Naive thymus-derived CD4-positive, alpha-beta T cell (primary cell): ENCODE measurements around the gene FSHB. TPM values are rescaled to one million over a fixed set of nuclear protein-coding genes. Genes with fewer than 3 reads are reported as not detected.
A peak's percentile ranks its signal among the peaks of the same experiment; 100 is the strongest.
"Not testable (repeated sequence)": the region's sequence is repeated elsewhere in the genome, so short reads cannot be mapped to it uniquely, and the experiment has no call there.

Experiments used
- ATAC-seq: fragments of 150-1000 bp; cut with Tn5 transposase; 2 replicates; pipeline ENCODE4 v1.10.0; 2021; ENCODE audit warnings: mild to moderate bottlenecking, moderate library complexity
- CTCF ChIA-PET: fragments of 350-600 bp; sonication (Branson Sonifier 250); formaldehyde crosslinking; loops from one replicate; lab custom pipeline; 2021; ENCODE audit warnings: antibody characterized with exemption; lab: Charles Lee
- POLR2A ChIA-PET: fragments of 350-600 bp; sonication (Branson Sonifier 250); formaldehyde crosslinking; loops from one replicate; lab custom pipeline; 2021; ENCODE audit warnings: antibody characterized with exemption, inconsistent platforms; lab: Charles Lee
- DNase-seq, 9 donors: peaks; one replicate each; pipeline versions ENCODE4 v3.0.0 to v3.0.0-alpha.2; 2020 to 2022; ENCODE audit warnings: mixed read lengths in 1 of 9
- H3K27ac ChIP-seq: one replicate; pipeline ENCODE4 v1.7.0; 2013; ENCODE audit warnings: mild to moderate bottlenecking, low read depth, low read length, moderate library complexity
- H3K27me3 ChIP-seq, 2 donors: one replicate each; pipeline ENCODE4 v1.7.0; 2013; ENCODE audit warnings: low read length in 2 of 2, mild to moderate bottlenecking in 2 of 2, moderate library complexity in 2 of 2; ENCODE audit not compliant: control insufficient read depth in 2 of 2, insufficient read depth in 2 of 2
- H3K36me3 ChIP-seq, 3 experiments: 1 replicate in 2 of 3; 2 replicates in 1 of 3; pipeline ENCODE4 v1.7.0; 2013; ENCODE audit warnings: low read length in 3 of 3, mild to moderate bottlenecking in 3 of 3, moderate library complexity in 1 of 3; ENCODE audit not compliant: insufficient read depth in 3 of 3, control insufficient read depth in 2 of 3
- H3K4me1 ChIP-seq, 2 donors: one replicate each; pipeline ENCODE4 v1.7.0; 2013; ENCODE audit warnings: low read length in 2 of 2, mild to moderate bottlenecking in 2 of 2, moderate library complexity in 1 of 2; ENCODE audit not compliant: control insufficient read depth in 2 of 2, insufficient read depth in 2 of 2
- H3K4me3 ChIP-seq: 2 replicates; pipeline ENCODE4 v1.7.0; 2013; ENCODE audit warnings: mild to moderate bottlenecking, low read length
- H3K9me3 ChIP-seq, 3 experiments: 1 replicate in 2 of 3; 2 replicates in 1 of 3; pipeline ENCODE4 v1.7.0; 2013; ENCODE audit warnings: low read length in 3 of 3; ENCODE audit not compliant: control insufficient read depth in 2 of 3
- H3K27ac Mint-ChIP-seq, 9 donors: one replicate each; pipeline ENCODE4 v1.8.0; 2020 to 2022; ENCODE audit warnings: mixed read lengths in 9 of 9, mild to moderate bottlenecking in 8 of 9, moderate library complexity in 5 of 9, inconsistent platforms in 2 of 9
- H3K27me3 Mint-ChIP-seq, 5 donors: one replicate each; pipeline ENCODE4 v1.8.0; 2021 to 2022; ENCODE audit warnings: mixed read lengths in 5 of 5, mild to moderate bottlenecking in 1 of 5
- H3K36me3 Mint-ChIP-seq, 5 donors: one replicate each; pipeline ENCODE4 v1.8.0; 2020 to 2022; ENCODE audit warnings: mixed read lengths in 5 of 5, mild to moderate bottlenecking in 3 of 5, inconsistent platforms in 1 of 5
- H3K4me1 Mint-ChIP-seq, 7 donors: one replicate each; pipeline ENCODE4 v1.8.0; 2020 to 2022; ENCODE audit warnings: mixed read lengths in 7 of 7, mild to moderate bottlenecking in 3 of 7, inconsistent platforms in 1 of 7
- H3K4me3 Mint-ChIP-seq, 10 donors: one replicate each; pipeline ENCODE4 v1.8.0; 2020 to 2022; ENCODE audit warnings: mild to moderate bottlenecking in 10 of 10, mixed read lengths in 10 of 10, moderate library complexity in 6 of 10, inconsistent platforms in 2 of 10
- H3K9me3 Mint-ChIP-seq, 11 donors: one replicate each; pipeline ENCODE4 v1.8.0; 2020 to 2022; ENCODE audit warnings: mixed read lengths in 11 of 11, mild to moderate bottlenecking in 4 of 11, inconsistent platforms in 1 of 11, moderate library complexity in 1 of 11
- intact Hi-C, 2 donors: fragments of 100-400 bp; cut with micrococcal nuclease; formaldehyde crosslinking; loops; one replicate each; pipeline ENCODE4 v1.15.1; 2023
- polyA plus RNA-seq, 2 donors: library from polyadenylated mRNA; unstranded; fragments of 300-500 nt; fragmentation: Illumina TruSeq; gene quantifications; one replicate each; pipeline ENCODE4 v1.2.3, GENCODE V29; 2021
- total RNA-seq, 6 experiments: library from RNA in 5 of 6; stranded (reverse) in 5 of 6; gene quantifications; 1 replicate in 5 of 6; 2 replicates in 1 of 6; pipeline ENCODE4 v1.2.3 and lab custom pipeline; 2021 to 2026

FSHB gene
- not detected for total RNA-seq
- not detected for polyA plus RNA-seq
- not detected for total RNA-seq (lab: John Stamatoyannopoulos, UW)

GRCh38 chr11:30230714-30231113 is at the start of gene FSHB:
TSS of gene FSHB (plus strand) at chr11:30231014. CDS start at chr11:30231903, 889 bp downstream.
- DNase-seq (no peak), ATAC-seq (no peak)
- Mint-ChIP-seq H3K36me3 (no peaks in the 10 kb centered on the region), H3K4me3 (no peak within 1 kb of the TSS), H3K9me3 (peaks cover 0 to 23% (median 7%) of the 10 kb centered on the region in 11 donors), H3K27ac (no peak within 1 kb of the TSS), H3K27me3 (peaks cover 0 to 17% (median 9%) of the 10 kb centered on the region in 5 donors), H3K4me1 (no peaks in the 10 kb centered on the region)
- Histone ChIP-seq H3K4me3 (no peak within 1 kb of the TSS), H3K36me3 (no peaks in the 10 kb centered on the region), H3K27ac (no peak within 1 kb of the TSS), H3K27me3 (no peaks in the 10 kb centered on the region), H3K9me3 (peaks cover 0 to 6% (median 0%) of the 10 kb centered on the region in 3 experiments), H3K4me1 (no peaks in the 10 kb centered on the region)
- intact Hi-C loops = no loop called here
- CTCF ChIA-PET = no interaction called here
- POLR2A ChIA-PET = no interaction called here

DNA sequence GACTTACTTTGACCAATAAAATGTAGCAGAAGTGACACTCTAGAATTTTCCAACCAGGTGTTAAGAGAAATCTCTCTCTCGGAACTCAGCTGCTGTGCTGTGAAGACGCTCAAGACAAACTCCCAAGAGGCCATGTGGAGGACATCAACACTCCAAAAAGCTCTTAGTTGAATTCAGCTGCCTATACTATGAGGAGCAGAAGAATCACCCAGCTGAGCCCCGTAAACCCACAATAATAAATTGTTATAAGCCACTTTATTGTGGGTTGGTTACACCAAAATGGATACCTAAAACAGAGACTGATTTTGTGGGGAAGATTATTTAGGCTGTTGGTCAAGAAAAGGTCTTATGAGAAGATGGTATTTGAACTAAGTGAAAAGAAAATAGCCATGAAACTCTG is 44.1 kb upstream of the FSHB start:
- Histone ChIP-seq H3K9me3 (no peaks in the 10 kb centered on the region), H3K36me3 (no peaks in the 10 kb centered on the region), H3K27me3 (no peaks in the 10 kb centered on the region), H3K4me1 (no peaks in the 10 kb centered on the region), H3K27ac (no peak overlapping the region), H3K4me3 (no peak overlapping the region)
- Mint-ChIP-seq H3K36me3 (no peaks in the 10 kb centered on the region), H3K4me1 (no peaks in the 10 kb centered on the region), H3K4me3 (no peak overlapping the region), H3K9me3 (peaks cover 0 to 18% (median 3%) of the 10 kb centered on the region in 11 donors), H3K27ac (no peak overlapping the region), H3K27me3 (no peaks in the 10 kb centered on the region)
- ATAC-seq (no peak), DNase-seq (no peak)
- CTCF ChIA-PET = no interaction called here
- POLR2A ChIA-PET = no interaction called here
- intact Hi-C loops = no loop called here

DNA sequence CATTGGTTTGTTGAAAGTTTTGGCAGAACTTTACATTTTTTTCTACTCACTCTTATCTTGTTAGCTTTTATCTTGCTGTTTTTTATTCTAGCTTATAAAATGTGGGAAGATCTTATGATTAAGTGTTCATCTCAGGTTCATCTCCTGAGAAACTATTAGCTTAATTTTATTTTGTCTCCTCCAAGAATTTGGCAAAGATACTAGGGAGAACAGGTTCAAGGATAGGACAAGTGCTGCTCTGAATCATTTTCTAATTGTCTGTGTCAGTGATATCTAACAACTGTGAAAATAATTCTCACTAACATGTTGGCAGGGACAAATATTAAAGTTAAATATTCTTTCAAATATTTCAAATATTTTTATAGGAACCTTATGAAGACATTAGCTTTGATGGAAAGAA is 38.2 kb upstream of the FSHB start:
- Histone ChIP-seq H3K9me3 (no peaks in the 10 kb centered on the region), H3K36me3 (no peaks in the 10 kb centered on the region), H3K27ac (no peak overlapping the region), H3K4me1 (no peaks in the 10 kb centered on the region), H3K27me3 (no peaks in the 10 kb centered on the region), H3K4me3 (no peak overlapping the region)
- CTCF ChIA-PET = no interaction called here
- Mint-ChIP-seq H3K27ac (no peak overlapping the region), H3K27me3 (peaks cover 0 to 13% (median 4%) of the 10 kb centered on the region in 5 donors), H3K9me3 (peaks cover 0 to 3% (median 0%) of the 10 kb centered on the region in 11 donors), H3K4me1 (no peaks in the 10 kb centered on the region), H3K36me3 (no peaks in the 10 kb centered on the region), H3K4me3 (no peak overlapping the region)
- POLR2A ChIA-PET = no interaction called here
- intact Hi-C loops = no loop called here
- DNase-seq = no peak
- ATAC-seq = no peak

- peak; percentile 60 for ATAC-seq
- POLR2A ChIA-PET = no interaction called here
- no peak overlapping the region for H3K4me3 Mint-ChIP-seq
Observed at GRCh38 chr11:30196400-30197206, 34.2 kb upstream of the FSHB start.

GRCh38 chr11:30197869-30198268 is 32.9 kb upstream of the FSHB start:
- no peak overlapping the region for H3K27ac Mint-ChIP-seq
- H3K9me3 ChIP-seq = no peaks in the 10 kb centered on the region
- ChIA-PET POLR2A (no interaction called here), CTCF (no interaction called here)
- intact Hi-C loops = no loop called here
- H3K4me3 Mint-ChIP-seq = no peak overlapping the region
- H3K9me3 Mint-ChIP-seq = peaks cover 0 to 3% (median 0%) of the 10 kb centered on the region in 11 donors
- no peaks in the 10 kb centered on the region for H3K4me1 ChIP-seq
- no peaks in the 10 kb centered on the region for H3K4me1 Mint-ChIP-seq
- no peak overlapping the region for H3K27ac ChIP-seq
- no peak for ATAC-seq
- no peaks in the 10 kb centered on the region for H3K36me3 Mint-ChIP-seq
- peaks cover 0 to 13% (median 4%) of the 10 kb centered on the region in 5 donors for H3K27me3 Mint-ChIP-seq
- H3K4me3 ChIP-seq = no peak overlapping the region
- H3K36me3 ChIP-seq = no peaks in the 10 kb centered on the region
- no peak for DNase-seq
- no peaks in the 10 kb centered on the region for H3K27me3 ChIP-seq

More at GRCh38 chr11:30196400-30197206, 34.2 kb upstream of the FSHB start:
- Mint-ChIP-seq H3K27me3 (peaks cover 0 to 13% (median 4%) of the 10 kb centered on the region in 5 donors), H3K4me1 (no peaks in the 10 kb centered on the region), H3K9me3 (peaks cover 0 to 3% (median 0%) of the 10 kb centered on the region in 11 donors), H3K36me3 (no peaks in the 10 kb centered on the region), H3K27ac (no peak overlapping the region)
- H3K27me3 ChIP-seq = no peaks in the 10 kb centered on the region
- intact Hi-C loops = no loop called here
- CTCF ChIA-PET = no interaction called here
- H3K9me3 ChIP-seq = no peaks in the 10 kb centered on the region
- DNase-seq = peak in 2 of 9 donors; percentile 3 to 29
- no peaks in the 10 kb centered on the region for H3K4me1 ChIP-seq
- H3K36me3 ChIP-seq = no peaks in the 10 kb centered on the region
- no peak overlapping the region for H3K27ac ChIP-seq
- no peak overlapping the region for H3K4me3 ChIP-seq

- H3K27me3 ChIP-seq, H3K36me3 Mint-ChIP-seq, H3K27ac ChIP-seq, H3K27me3 Mint-ChIP-seq, H3K4me1 ChIP-seq, CTCF ChIA-PET, POLR2A ChIA-PET, H3K27ac Mint-ChIP-seq, H3K4me3 Mint-ChIP-seq, H3K9me3 Mint-ChIP-seq, intact Hi-C loops, H3K4me3 ChIP-seq, DNase-seq, H3K4me1 Mint-ChIP-seq, H3K9me3 ChIP-seq, ATAC-seq, H3K36me3 ChIP-seq: not testable (repeated sequence)
Observed at GRCh38 chr11:30202989-30203388, 27.8 kb upstream of the FSHB start.

DNA sequence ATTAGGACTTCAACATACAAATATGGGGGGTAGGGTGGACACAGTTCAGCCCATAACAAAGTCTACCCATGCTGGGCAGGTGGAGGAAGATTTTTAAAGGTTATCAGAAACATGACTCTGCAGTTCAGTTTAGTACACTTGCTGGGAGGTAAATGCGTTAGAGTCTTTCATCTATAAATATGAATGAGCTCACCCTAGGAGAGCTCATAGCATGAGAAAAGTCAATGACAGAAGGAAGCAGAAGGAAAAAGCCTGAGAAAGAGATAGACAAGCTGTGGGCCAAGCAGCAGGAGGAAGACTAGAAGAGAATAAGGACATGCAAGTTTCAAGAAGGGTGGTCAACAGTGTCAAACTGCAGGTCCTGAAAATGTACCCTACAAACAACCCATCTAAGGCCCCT is 27.0 kb upstream of the FSHB start:
- intact Hi-C loops = no loop called here
- Histone ChIP-seq H3K4me1 (no peaks in the 10 kb centered on the region), H3K36me3 (no peaks in the 10 kb centered on the region), H3K27me3 (no peaks in the 10 kb centered on the region), H3K4me3 (no peak overlapping the region), H3K9me3 (no peaks in the 10 kb centered on the region), H3K27ac (no peak overlapping the region)
- ATAC-seq (no peak), DNase-seq (no peak)
- Mint-ChIP-seq H3K27ac (no peak overlapping the region), H3K4me1 (no peaks in the 10 kb centered on the region), H3K9me3 (peaks cover 0 to 8% (median 0%) of the 10 kb centered on the region in 11 donors), H3K27me3 (peaks cover 2 to 12% (median 5%) of the 10 kb centered on the region in 5 donors), H3K4me3 (no peak overlapping the region), H3K36me3 (no peaks in the 10 kb centered on the region)
- ChIA-PET CTCF (no interaction called here), POLR2A (no interaction called here)
